ENCODE data around the gene PKNOX1.
"Not testable (repeated sequence)": the region's sequence is repeated elsewhere in the genome, so short reads cannot be mapped to it uniquely, and the experiment has no call there.

GRCh38 chr21:42958122-42958521, 16.2 kb upstream of the PKNOX1 start:
- TF ChIP-seq CTCF, POLR2A (IDR thresholded peaks at IDR 0.05): not testable (repeated sequence)

Data from Peyer's patch (tissue), 4 donors.